H1 (cell line): ENCODE data around the gene KRT81. TPM values are rescaled to one million over a fixed set of nuclear protein-coding genes. Genes with fewer than 3 reads are reported as not detected.

Source experiments
- CTCF ChIA-PET: fragments of 300-600 bp; sonication (Branson Sonifier 250); formaldehyde crosslinking; loops from one replicate; lab custom pipeline; 2021; ENCODE audit not compliant: partially characterized antibody; lab: Charles Lee
- POLR2A ChIA-PET: fragments of 300-600 bp; sonication (Branson Sonifier 250); formaldehyde crosslinking; loops from one replicate; lab custom pipeline; 2021; ENCODE audit warnings: inconsistent platforms; ENCODE audit not compliant: partially characterized antibody; lab: Charles Lee
- DNase-seq, 2 experiments: peaks; one replicate each; pipeline versions ENCODE4 v3.0.0 to v3.0.0-alpha.2; 2010 to 2022; ENCODE audit warnings: low spot score in 2 of 2, low read depth in 1 of 2, mixed read lengths in 1 of 2
- FAIRE-seq: peaks from 2 replicates; lab custom pipeline; 2011; peaks lifted over from hg19 to GRCh38; lab: Jason Lieb, UNC
- H2AFZ ChIP-seq: 2 replicates; pipeline ENCODE4 v1.8.1; 2012; ENCODE audit warnings: low read length, inconsistent platforms
- H2AK5ac ChIP-seq: 2 replicates; pipeline ENCODE4 v1.6.1; 2013; ENCODE audit warnings: low read depth, low read length
- H2BK120ac ChIP-seq: replicated peaks from 2 replicates; pipeline ENCODE3; 2013; ENCODE audit warnings: low read depth, low read length, inconsistent platforms
- H2BK12ac ChIP-seq: 2 replicates; pipeline ENCODE4 v1.6.1; 2013; ENCODE audit warnings: low read depth, low read length
- H2BK15ac ChIP-seq: 2 replicates; pipeline ENCODE4 v1.6.1; 2013; ENCODE audit warnings: low read length
- H2BK20ac ChIP-seq: 2 replicates; pipeline ENCODE4 v1.6.1; 2013; ENCODE audit warnings: low read length
- H2BK5ac ChIP-seq: 2 replicates; pipeline ENCODE4 v1.6.1; 2013; ENCODE audit warnings: low read depth, low read length
- H3K14ac ChIP-seq: 2 replicates; pipeline ENCODE4 v1.6.1; 2013; ENCODE audit warnings: inconsistent platforms; ENCODE audit not compliant: insufficient read length
- H3K18ac ChIP-seq: 2 replicates; pipeline ENCODE4 v1.6.1; 2013; ENCODE audit warnings: low read length; ENCODE audit errors: extremely low read depth
- H3K23ac ChIP-seq: 2 replicates; pipeline ENCODE4 v1.6.1; 2013; ENCODE audit warnings: inconsistent platforms; ENCODE audit not compliant: insufficient read length
- H3K23me2 ChIP-seq: 2 replicates; pipeline ENCODE4 v1.6.1; 2013; ENCODE audit warnings: low read depth, low read length
- H3K27ac ChIP-seq: 2 replicates; pipeline ENCODE4 v1.6.1; 2011; ENCODE audit warnings: low read depth, low read length, inconsistent platforms
- H3K27me3 ChIP-seq, 4 experiments: replicated peaks in 1 of 4; 1 replicate in 1 of 4; 2 replicates in 3 of 4; pipeline versions ENCODE4 v1.6.1 to v1.8.1; 2011 to 2013; ENCODE audit warnings: low read length in 3 of 4, mild to moderate bottlenecking in 3 of 4, inconsistent platforms in 2 of 4, mixed read lengths in 2 of 4, moderate library complexity in 1 of 4; ENCODE audit not compliant: control insufficient read depth in 3 of 4, insufficient read depth in 3 of 4; ENCODE audit errors: extremely low read depth in 1 of 4
- H3K36me3 ChIP-seq, 4 experiments: 2 replicates each; pipeline versions ENCODE4 v1.6.1 to v1.8.1; 2011 to 2013; ENCODE audit warnings: mild to moderate bottlenecking in 4 of 4, low read length in 3 of 4, moderate library complexity in 2 of 4, control low read depth in 1 of 4, inconsistent platforms in 1 of 4; ENCODE audit not compliant: insufficient read depth in 4 of 4, control insufficient read depth in 2 of 4
- H3K4ac ChIP-seq: replicated peaks from 2 replicates; pipeline ENCODE3; 2013; ENCODE audit warnings: low read length, low read depth, mixed read lengths, inconsistent platforms; ENCODE audit not compliant: insufficient read length
- H3K4me1 ChIP-seq, 4 experiments: replicated peaks in 1 of 4; 1 replicate in 1 of 4; 2 replicates in 3 of 4; pipeline versions ENCODE4 v1.6.1 to v1.8.1; 2011 to 2013; ENCODE audit warnings: low read length in 3 of 4, inconsistent platforms in 2 of 4, mixed read lengths in 1 of 4; ENCODE audit not compliant: insufficient read depth in 4 of 4, control insufficient read depth in 3 of 4
- H3K4me2 ChIP-seq, 2 experiments: 2 replicates each; pipeline versions ENCODE4 v1.6.1 to v1.8.1; 2011 to 2013; ENCODE audit warnings: low read depth in 2 of 2, low read length in 2 of 2, control low read depth in 1 of 2, inconsistent platforms in 1 of 2, mild to moderate bottlenecking in 1 of 2; ENCODE audit not compliant: insufficient read depth in 1 of 2
- H3K4me3 ChIP-seq, 4 experiments: fragments of 200-600, 300-600 bp in 1 of 4; sonication (generic), shearing (Covaris generic), sonication (Bioruptor Twin) in 1 of 4; 2 replicates each; pipeline versions ENCODE4 v1.5.1 to v1.8.1; 2011 to 2016; ENCODE audit warnings: low read length in 4 of 4, low read depth in 3 of 4, control low read depth in 2 of 4, inconsistent platforms in 2 of 4, mild to moderate bottlenecking in 2 of 4, mixed read lengths in 1 of 4, moderate library complexity in 1 of 4; ENCODE audit not compliant: insufficient read depth in 2 of 4; ENCODE audit errors: extremely low read depth in 1 of 4
- H3K56ac ChIP-seq: replicated peaks from 2 replicates; pipeline ENCODE3; 2013; ENCODE audit warnings: low read depth, mild to moderate bottlenecking, mixed read lengths, low read length, inconsistent platforms; ENCODE audit not compliant: insufficient read length
- H3K79me1 ChIP-seq: 2 replicates; pipeline ENCODE4 v1.6.1; 2013; ENCODE audit warnings: low read depth, low read length, control low read depth
- H3K79me2 ChIP-seq, 2 experiments: 2 replicates each; pipeline versions ENCODE4 v1.6.1 to v1.8.1; 2012 to 2013; ENCODE audit warnings: low read length in 2 of 2, mild to moderate bottlenecking in 2 of 2, inconsistent platforms in 1 of 2; ENCODE audit not compliant: insufficient read depth in 2 of 2, control insufficient read depth in 1 of 2
- H3K9ac ChIP-seq, 4 experiments: replicated peaks in 1 of 4; 1 replicate in 1 of 4; 2 replicates in 3 of 4; pipeline versions ENCODE4 v1.6.1 to v1.8.1; 2011 to 2013; ENCODE audit warnings: low read depth in 3 of 4, low read length in 3 of 4, control low read depth in 2 of 4, mild to moderate bottlenecking in 2 of 4, moderate library complexity in 2 of 4, inconsistent platforms in 1 of 4; ENCODE audit errors: extremely low read depth in 1 of 4
- H3K9me3 ChIP-seq, 2 experiments: 2 replicates each; pipeline versions ENCODE4 v1.6.1 to v1.8.1; 2012 to 2013; ENCODE audit warnings: mild to moderate bottlenecking in 2 of 2, moderate library complexity in 2 of 2, control low read depth in 1 of 2, inconsistent platforms in 1 of 2, low read depth in 1 of 2, low read length in 1 of 2, mixed read lengths in 1 of 2; ENCODE audit not compliant: insufficient read depth in 2 of 2
- H4K20me1 ChIP-seq, 2 experiments: replicated peaks in 1 of 2; 2 replicates each; pipeline versions ENCODE3 to v1.8.1; 2011 to 2013; ENCODE audit warnings: inconsistent platforms in 2 of 2, low read length in 2 of 2, mild to moderate bottlenecking in 1 of 2; ENCODE audit not compliant: insufficient read depth in 2 of 2, control insufficient read depth in 1 of 2
- H4K5ac ChIP-seq: 2 replicates; pipeline ENCODE4 v1.6.1; 2013; ENCODE audit warnings: low read length, low read depth, mixed read lengths, inconsistent platforms; ENCODE audit not compliant: insufficient read length
- H4K8ac ChIP-seq: 2 replicates; pipeline ENCODE4 v1.8.0; 2013; ENCODE audit warnings: mild to moderate bottlenecking, moderate library complexity, low read length, inconsistent platforms; ENCODE audit not compliant: insufficient read depth; ENCODE audit errors: extremely low read depth
- H4K91ac ChIP-seq: replicated peaks from 2 replicates; pipeline ENCODE3; 2013; ENCODE audit warnings: low read length, mixed read lengths, inconsistent platforms; ENCODE audit not compliant: insufficient read length
- HDAC2 ChIP-seq, 2 experiments: fragments of 300-600 bp in 1 of 2; sonication (generic) in 1 of 2; IDR thresholded peaks; 2 replicates each; pipeline ENCODE4 v1.6.1; 2011 to 2012; ENCODE audit warnings: low read depth in 2 of 2, low read length in 2 of 2, mild to moderate bottlenecking in 2 of 2, moderate library complexity in 2 of 2, borderline replicate concordance in 1 of 2, inconsistent platforms in 1 of 2
- NRF1 ChIP-seq: IDR thresholded peaks from 2 replicates; pipeline ENCODE4 v1.6.1; 2011; ENCODE audit warnings: mild to moderate bottlenecking, low read depth, low read length, improper control_type of control experiment
- SIN3A ChIP-seq, 2 experiments: IDR thresholded peaks in 1 of 2; conservative IDR thresholded peaks in 1 of 2; 2 replicates each; pipeline ENCODE4 v1.6.1; 2011 to 2012; ENCODE audit warnings: low read length in 2 of 2, improper control_type of control experiment in 1 of 2, low read depth in 1 of 2, mild to moderate bottlenecking in 1 of 2
- SIX5 ChIP-seq: IDR thresholded peaks from 2 replicates; pipeline ENCODE4 v1.6.1; 2011; ENCODE audit warnings: mild to moderate bottlenecking, low read depth, low read length
- SP2 ChIP-seq: IDR thresholded peaks from 2 replicates; pipeline ENCODE4 v1.6.1; 2012; ENCODE audit warnings: mild to moderate bottlenecking, low read length, inconsistent platforms
- WGBS, 2 experiments: shearing (Covaris generic) in 1 of 2; methylation state at CpG; one replicate each; pipeline versions ENCODE4 v1.1.6 to v1.1.7; 2013 to 2015; ENCODE audit warnings: low lambda C conversion rate in 2 of 2, mixed read lengths in 2 of 2, inconsistent platforms in 1 of 2, low coverage in 1 of 2, missing lambda C conversion rate in 1 of 2; ENCODE audit not compliant: insufficient replicate concordance in 2 of 2, insufficient coverage in 1 of 2, insufficient read length in 1 of 2; ENCODE audit errors: extremely low coverage in 1 of 2, missing lambda C conversion rate in 1 of 2; 5-methylcytosine and 5-hydroxymethylcytosine counted together
- polyA plus RNA-seq, 7 experiments: library from polyadenylated mRNA; depleted of rRNA in 3 of 7; stranded (reverse) in 5 of 7; unstranded in 2 of 7; fragments of >200 nt in 5 of 7; fragments of 200-250 nt in 2 of 7; gene quantifications; 1 replicate in 5 of 7; 2 replicates in 1 of 7; 4 replicates in 1 of 7; pipeline versions ENCODE4 v1.2.1 to v1.2.3, GENCODE V29; 2011 to 2013; ENCODE audit warnings: missing spikeins in 2 of 7, mixed read lengths in 2 of 7
- total RNA-seq: library from RNA; stranded (reverse); fragmentation: NEBNext Ultra II Directional; extraction: Animal tissue kit (Norgen Biotek cat#: 25700); gene quantifications from 2 replicates; pipeline ENCODE4 v1.2.1, GENCODE V29; 2021

KRT81 gene
- total and polyA plus RNA-seq, 2 of the 8 experiments (the other 6 are each of a cell fraction or from before 2014, with no cell fraction given) = not detected

DNA sequence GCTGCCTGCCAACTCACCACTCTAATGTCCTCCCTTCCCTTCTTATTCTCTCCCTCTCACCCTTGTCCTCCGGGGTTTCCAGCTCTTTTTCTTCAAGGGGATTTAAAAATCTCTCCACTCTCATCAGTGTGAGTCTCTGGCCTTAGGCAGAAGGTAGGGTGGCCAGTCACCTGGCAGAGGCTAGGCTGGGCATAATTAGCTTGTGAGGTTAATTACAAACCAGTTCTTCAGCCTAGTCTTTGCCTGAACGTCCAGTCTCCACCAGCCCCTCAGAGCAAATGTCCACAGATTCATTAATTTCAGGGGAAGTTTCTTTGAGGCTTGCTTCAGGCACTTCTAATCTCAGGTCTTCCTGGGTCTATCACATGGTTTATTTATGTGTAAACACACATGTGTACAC, 51.6 kb downstream of the KRT81 start:
- Histone ChIP-seq H2BK5ac (no peak overlapping the region), H3K18ac (no peak overlapping the region), H3K4ac (no peak overlapping the region), H3K4me2 (no peak overlapping the region), H2BK20ac (no peak overlapping the region), H3K23me2 (no peaks in the 10 kb centered on the region; the same call in 1 of the 2 replicates), H3K27me3 (peaks cover 0 to 10% (median 3%) of the 10 kb centered on the region in 4 experiments; a peak in 4 of 7 replicates), H3K4me3 (no peak overlapping the region), H4K5ac (no peak overlapping the region), H3K36me3 (no peaks in the 10 kb centered on the region; a peak in 1 of 8 replicates), H3K14ac (no peak overlapping the region), H3K23ac (no peak overlapping the region), H2BK12ac (no peak overlapping the region), H3K9me3 (no peaks in the 10 kb centered on the region), H3K4me1 (peaks cover 6 to 19% (median 14%) of the 10 kb centered on the region in 4 experiments), H2AK5ac (no peak overlapping the region), H3K79me2 (no peaks in the 10 kb centered on the region), H4K8ac (no peak overlapping the region), H2AFZ (no peak overlapping the region), H3K9ac (no peak overlapping the region), H3K56ac (no peak overlapping the region), H4K20me1 (no peaks in the 10 kb centered on the region), H4K91ac (no peak overlapping the region), H3K27ac (no peak overlapping the region), H2BK120ac (no peak overlapping the region), H3K79me1 (no peaks in the 10 kb centered on the region), H2BK15ac (no peak overlapping the region)
- POLR2A ChIA-PET = no interaction called here
- 87% methylated on average over 2 of the region's 2 CpGs; no CpG with 5 or more reads in 1 of the 2 experiments for WGBS, 2 experiments
- TF ChIP-seq HDAC2 (IDR thresholded peaks at IDR 0.05; ENCODE audit: borderline replicate concordance in 1 of 2, low read depth in 2 of 2, low read length in 2 of 2) (no peak), SIX5 (no peak), SIN3A (conservative IDR thresholded peaks at IDR 0.05 in 1 of 2, IDR thresholded peaks at IDR 0.05 in 1 of 2; ENCODE audit: low read depth in 1 of 2, low read length in 2 of 2) (no peak), NRF1 (no peak), SP2 (no peak)
- CTCF ChIA-PET = interaction anchor here (0.8 to 17.6 kb wide), 6 partner anchors 13 to 91 kb away, joined by 3 to 151 read pairs (median 4); no protein-coding TSS in a partner anchor
- DNase-seq = no peak
- FAIRE-seq = no peak
